ES-I3 (cell line): ENCODE results near the gene PGAP1.

ENCODE experiments used
- H3K36me3 ChIP-seq: 2 replicates; pipeline ENCODE4 v1.6.1; 2013; ENCODE audit warnings: mild to moderate bottlenecking, low read length, control low read depth, moderate library complexity; ENCODE audit not compliant: insufficient read depth
- H3K4me1 ChIP-seq: 2 replicates; pipeline ENCODE4 v1.6.1; 2013; ENCODE audit warnings: mild to moderate bottlenecking, control low read depth, low read length; ENCODE audit not compliant: insufficient read depth
- H3K9ac ChIP-seq: 2 replicates; pipeline ENCODE4 v1.6.1; 2013; ENCODE audit warnings: low read depth, mild to moderate bottlenecking, low read length, moderate library complexity
- H3K9me3 ChIP-seq: 2 replicates; pipeline ENCODE4 v1.6.1; 2013; ENCODE audit warnings: mild to moderate bottlenecking, low read length, moderate library complexity; ENCODE audit not compliant: control insufficient read depth, insufficient read depth

The PGAP1 gene

DNA sequence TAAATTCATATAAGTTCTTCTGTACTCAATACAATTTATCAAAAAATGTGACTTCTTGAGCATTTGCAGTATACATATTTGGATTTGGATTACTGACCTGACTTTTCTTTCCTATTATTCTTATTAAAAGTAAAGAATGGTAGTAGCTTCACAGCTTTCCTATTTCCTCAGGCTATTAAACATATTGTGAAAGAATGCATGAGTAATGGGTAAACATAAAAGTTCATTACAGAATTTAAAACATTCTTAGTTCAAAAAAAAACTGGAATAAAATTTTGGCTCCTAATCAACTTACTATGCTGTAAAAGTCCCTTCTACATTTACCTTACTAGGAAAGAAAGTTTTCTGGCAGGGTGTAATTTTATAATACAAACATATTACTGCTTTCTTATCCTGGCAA lies 90.1 kb downstream of the PGAP1 start:
- H3K9ac ChIP-seq = no peak overlapping the region
- peaks cover 3% of the 10 kb centered on the region; the same call in 1 of the 2 replicates for H3K36me3 ChIP-seq
- no peaks in the 10 kb centered on the region for H3K4me1 ChIP-seq
- H3K9me3 ChIP-seq = no peaks in the 10 kb centered on the region

DNA sequence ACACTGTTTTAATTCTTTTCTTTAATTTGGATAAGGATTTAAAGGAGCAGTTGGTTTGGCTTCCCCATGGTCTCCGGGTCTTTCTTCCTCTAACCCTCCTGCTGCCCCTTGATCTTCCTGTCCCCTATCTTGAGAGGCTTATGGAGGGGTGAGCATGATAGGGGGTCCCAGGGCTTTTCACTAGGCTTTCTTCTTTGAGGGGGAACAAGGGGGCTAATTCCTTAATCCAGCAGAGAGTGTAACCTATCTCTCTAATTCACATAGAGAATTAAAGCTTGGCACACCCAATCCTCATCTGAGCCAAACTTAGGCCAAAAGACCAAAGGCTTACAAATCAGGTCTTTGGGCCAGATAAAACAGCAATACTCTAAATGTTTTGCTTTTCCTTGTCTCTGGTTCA lies 95.8 kb downstream of the PGAP1 start:
- no peak overlapping the region for H3K9ac ChIP-seq
- H3K9me3 ChIP-seq = no peaks in the 10 kb centered on the region
- no peaks in the 10 kb centered on the region for H3K36me3 ChIP-seq
- 0 out of 2 replicates have a peak, but pooled peaks cover 4% of the 10 kb centered on the region for H3K4me1 ChIP-seq

DNA sequence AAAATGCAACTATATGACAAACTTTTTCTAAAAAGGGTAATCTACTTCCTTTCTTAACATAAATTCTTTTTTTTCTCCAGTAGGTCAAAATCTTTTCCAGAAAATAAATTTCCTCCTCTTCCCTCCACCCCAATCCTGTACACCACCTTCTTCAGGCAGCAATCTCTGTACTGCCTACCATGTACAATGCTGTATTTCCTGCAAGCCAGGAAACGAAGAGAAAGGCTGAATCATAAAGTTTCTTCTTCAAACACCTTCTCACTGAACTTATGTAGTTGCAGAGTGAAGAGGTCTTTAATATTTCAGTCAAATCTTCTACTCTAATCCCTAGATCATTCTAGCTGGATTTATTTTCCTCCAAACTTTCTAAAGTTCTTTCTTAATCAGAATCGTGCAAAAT lies 99.2 kb downstream of the PGAP1 start:
- H3K36me3 ChIP-seq = no peaks in the 10 kb centered on the region
- H3K9ac ChIP-seq = no peak overlapping the region
- 0 out of 2 replicates have a peak, but pooled peaks cover 4% of the 10 kb centered on the region for H3K4me1 ChIP-seq
- no peaks in the 10 kb centered on the region for H3K9me3 ChIP-seq

DNA sequence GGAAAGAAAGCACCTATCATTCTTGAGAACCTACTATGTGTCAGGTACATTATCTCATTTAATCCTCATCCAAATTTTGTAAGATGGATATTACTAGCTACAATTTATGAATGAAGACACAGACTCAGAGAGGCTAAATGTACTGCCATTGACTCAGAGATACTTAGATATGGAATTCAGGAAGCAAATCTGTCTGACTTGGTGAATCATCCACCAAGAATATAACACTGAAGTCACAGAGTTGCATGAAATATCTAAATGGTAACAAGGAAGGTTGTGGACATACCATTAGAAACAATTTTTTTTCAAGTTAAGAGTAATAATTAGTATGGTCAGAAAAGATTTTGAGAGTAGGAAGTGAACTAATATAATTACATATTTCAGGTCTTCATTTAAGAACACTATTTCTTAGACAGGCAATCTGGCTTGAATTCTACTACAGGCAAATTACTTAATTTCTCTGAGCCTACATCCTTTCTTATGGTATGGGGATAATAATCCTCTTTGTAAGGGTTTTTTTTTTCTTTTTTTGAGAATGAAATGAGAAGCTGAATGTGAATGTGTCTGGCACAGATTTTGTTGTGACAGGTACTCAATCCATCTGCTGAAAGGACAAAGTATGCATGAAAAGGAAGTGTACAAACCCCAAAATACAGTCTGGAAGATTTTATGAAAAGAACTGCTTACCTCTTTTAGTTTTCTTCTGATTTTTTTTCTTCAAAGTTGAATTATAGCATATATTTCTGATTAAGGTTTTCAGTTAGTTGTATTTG lies 102.6 kb downstream of the PGAP1 start:
- no peaks in the 10 kb centered on the region for H3K36me3 ChIP-seq
- H3K9ac ChIP-seq = no peak overlapping the region
- H3K9me3 ChIP-seq = no peaks in the 10 kb centered on the region
- H3K4me1 ChIP-seq = 0 out of 2 replicates have a peak, but pooled peaks cover 4% of the 10 kb centered on the region

DNA sequence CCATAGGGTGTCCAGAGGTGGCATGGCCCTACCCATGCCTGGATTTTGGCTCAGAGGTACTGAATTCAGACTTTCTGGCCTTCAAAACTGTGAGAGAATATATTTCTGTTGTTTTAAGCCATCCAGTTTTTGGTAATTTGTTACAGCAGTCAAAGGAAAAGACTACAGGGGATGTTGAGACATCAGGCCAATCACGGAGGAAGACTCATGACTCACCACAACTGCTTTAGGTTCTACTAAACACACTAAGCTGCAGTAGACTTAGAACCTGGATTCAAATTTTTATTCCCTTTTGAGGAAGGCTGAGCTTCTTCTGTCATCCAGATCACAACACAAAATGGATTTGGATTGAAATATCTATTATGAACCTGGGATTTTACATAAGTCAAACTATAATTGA lies 105.3 kb downstream of the PGAP1 start:
- Histone ChIP-seq H3K9me3 (no peaks in the 10 kb centered on the region), H3K9ac (no peak overlapping the region), H3K36me3 (no peaks in the 10 kb centered on the region), H3K4me1 (no peaks in the 10 kb centered on the region)

DNA sequence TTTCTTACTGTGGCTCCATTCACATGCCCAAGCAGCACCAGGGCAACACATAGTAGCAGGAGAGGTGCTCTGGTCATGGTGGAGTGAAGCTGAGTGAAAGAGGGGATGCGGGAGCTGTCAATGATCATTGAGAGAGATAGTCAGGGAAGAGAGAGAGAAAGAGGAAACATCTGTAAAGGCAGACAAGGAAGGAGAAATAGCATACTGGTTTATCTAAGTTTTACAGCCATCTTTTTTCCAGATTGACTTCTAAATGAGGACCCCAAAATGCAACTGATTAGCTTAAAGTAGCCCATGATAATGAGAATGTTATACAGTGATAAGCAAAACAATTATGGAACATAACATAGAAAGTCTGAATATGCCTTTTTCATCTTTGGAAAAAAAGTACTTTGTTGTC lies 117.2 kb downstream of the PGAP1 start, which contains the start of gene C2orf66:
C2orf66 (minus strand) TSS at position 96 of the 400 bp plus-strand sequence; CDS start at position 77, 19 bp downstream.
- H3K4me1 ChIP-seq = no peaks in the 10 kb centered on the region
- H3K9ac ChIP-seq = no peak within 1 kb of the TSS
- no peaks in the 10 kb centered on the region for H3K36me3 ChIP-seq
- H3K9me3 ChIP-seq = no peaks in the 10 kb centered on the region

DNA sequence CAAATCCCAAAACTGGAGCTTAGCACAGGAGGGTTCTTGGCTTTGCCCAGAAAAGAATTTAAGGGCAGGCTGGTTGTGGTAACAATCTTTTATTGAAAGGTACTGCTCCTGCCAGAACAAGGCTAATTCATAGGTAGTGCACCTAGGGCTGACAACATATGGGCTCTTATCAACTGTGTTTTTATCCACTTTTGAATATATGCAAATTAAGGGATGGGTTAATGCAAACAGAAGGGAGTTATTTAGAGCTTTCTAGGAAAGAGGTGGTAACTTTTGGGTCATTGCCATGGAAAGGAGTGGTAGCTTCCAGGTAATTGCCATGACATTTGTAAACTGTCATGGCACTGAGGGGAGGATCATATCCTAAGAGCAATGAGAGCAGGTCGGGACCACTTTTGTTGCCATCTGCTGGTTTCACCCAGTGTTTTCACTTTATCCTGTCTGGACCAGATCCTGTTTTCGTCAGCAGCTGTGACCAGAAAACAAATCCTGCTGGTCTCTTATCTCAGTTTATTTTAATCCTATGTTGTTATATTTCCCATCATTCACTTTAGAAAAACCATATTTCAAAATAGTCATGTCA lies 118.3 kb downstream of the PGAP1 start:
- no peaks in the 10 kb centered on the region for H3K36me3 ChIP-seq
- H3K4me1 ChIP-seq = no peaks in the 10 kb centered on the region
- no peaks in the 10 kb centered on the region for H3K9me3 ChIP-seq
- no peak overlapping the region for H3K9ac ChIP-seq

DNA sequence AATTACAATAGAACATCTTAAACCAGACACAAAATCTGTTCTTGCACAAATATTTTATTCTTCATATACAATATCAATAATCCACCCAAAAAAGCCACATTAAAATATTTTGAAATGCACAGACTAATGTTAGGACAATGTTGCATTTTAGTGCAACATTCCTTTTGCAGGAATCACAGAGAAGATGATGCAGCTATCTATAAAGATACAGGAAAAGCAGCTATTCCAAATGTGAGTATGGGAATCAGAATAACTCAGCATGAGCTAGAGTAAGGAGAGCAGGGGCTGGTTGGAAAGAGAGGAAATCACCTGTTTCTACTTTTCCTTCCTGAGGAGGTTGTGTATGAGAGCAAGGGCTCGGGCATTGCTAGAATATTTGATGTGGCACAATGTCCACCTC lies 122.1 kb downstream of the PGAP1 start:
- H3K9ac ChIP-seq = no peak overlapping the region
- no peaks in the 10 kb centered on the region for H3K4me1 ChIP-seq
- H3K9me3 ChIP-seq = no peaks in the 10 kb centered on the region
- H3K36me3 ChIP-seq = no peaks in the 10 kb centered on the region

DNA sequence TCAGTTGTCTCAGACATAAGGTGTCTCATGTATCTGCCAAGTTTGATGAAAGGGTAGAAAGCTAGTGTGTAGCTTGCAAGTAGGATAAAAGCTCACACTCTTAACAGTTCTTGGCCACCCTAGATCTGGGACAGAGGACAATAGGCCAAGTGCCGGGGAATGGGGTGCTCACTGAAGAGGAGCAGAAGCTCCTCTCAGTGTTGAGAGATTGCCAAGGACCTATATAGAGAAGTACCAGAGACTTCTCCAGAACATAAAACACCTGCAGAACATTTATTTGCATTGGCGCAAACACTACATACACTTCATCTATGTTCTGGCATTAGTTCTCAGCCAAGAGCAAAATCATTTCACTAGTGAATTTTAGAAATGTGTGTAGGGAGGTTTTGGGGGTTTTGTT lies 124.1 kb downstream of the PGAP1 start:
- H3K9ac ChIP-seq = no peak overlapping the region

DNA sequence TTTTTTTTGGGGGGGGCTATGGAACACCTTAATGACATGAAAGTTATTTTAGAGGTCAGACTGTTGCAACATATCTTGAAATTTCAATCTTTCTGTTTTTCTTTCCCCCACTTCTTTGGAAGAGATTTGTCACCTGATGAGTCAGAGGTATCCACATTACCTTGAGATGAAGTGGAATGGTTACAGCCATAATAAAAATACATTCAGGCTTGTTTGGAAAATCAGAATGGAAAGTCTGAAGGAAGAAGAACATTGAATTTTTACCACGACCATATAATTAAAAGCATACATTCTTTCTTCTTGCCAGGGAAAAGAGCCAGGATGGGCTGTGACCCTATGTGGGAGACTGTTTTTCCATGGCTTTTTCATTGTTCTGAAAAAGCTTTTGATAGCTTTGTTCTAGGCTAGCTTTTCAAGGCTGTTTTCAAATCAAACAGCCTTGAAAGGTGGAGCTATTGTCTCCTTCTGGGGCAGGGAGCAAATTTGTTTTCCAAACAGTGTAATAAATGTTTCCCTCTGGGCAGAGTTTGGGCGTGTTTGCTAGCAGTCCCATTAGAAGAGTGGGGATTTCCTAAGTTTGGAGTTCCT lies 124.7 kb downstream of the PGAP1 start:
- no peaks in the 10 kb centered on the region for H3K9me3 ChIP-seq
- no peak overlapping the region for H3K9ac ChIP-seq
- no peaks in the 10 kb centered on the region for H3K4me1 ChIP-seq
- 0 out of 2 replicates have a peak, but pooled peaks cover 4% of the 10 kb centered on the region for H3K36me3 ChIP-seq

More for the DNA sequence above, 124.1 kb downstream of the PGAP1 start:
- Histone ChIP-seq H3K9me3 (no peaks in the 10 kb centered on the region), H3K36me3 (no peaks in the 10 kb centered on the region), H3K4me1 (no peaks in the 10 kb centered on the region)

DNA sequence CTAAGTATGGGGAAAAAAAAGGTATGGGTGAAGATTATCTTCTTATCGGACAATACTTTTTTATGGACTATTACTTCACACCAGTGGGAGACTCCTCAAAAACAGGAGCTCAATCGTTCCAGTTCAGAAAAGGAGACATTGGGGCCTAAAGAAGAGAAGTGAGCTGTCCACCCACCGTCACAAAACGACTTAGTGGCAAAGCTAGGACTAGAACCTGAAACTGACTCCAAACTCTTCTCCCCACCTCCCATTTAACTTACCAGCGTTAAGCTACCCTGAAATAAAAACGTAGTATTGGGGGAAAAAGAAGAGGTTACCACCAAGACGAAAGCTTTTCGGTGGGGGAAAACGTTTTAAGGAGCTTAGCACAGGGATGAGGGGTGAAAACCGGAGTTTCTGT lies 127.5 kb downstream of the PGAP1 start:
- H3K9ac ChIP-seq = peak overlapping the region; percentile 72
- H3K36me3 ChIP-seq = 0 out of 2 replicates have a peak, but pooled peaks cover 4% of the 10 kb centered on the region
- H3K4me1 ChIP-seq = no peaks in the 10 kb centered on the region
- no peaks in the 10 kb centered on the region for H3K9me3 ChIP-seq

DNA sequence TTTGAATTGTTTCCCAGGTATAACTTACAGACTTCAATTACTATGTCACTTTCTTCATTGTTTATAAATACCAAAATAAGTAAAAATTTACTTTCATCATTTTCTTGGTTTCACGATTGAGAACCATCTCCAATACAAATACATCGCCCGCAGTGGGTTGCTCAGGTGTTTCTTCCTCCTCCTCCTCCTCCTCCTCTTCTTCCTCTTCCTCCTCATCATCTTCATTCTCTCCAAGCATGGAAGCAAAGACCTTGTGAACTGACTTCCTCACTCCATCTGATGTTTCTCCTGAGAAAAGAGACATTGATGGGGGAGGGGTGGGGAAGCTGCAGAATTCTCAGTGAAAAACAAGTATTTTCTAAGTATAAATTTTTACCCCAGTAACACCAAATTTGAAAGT lies 133.6 kb downstream of the PGAP1 start:
- Histone ChIP-seq H3K4me1 (no peaks in the 10 kb centered on the region), H3K36me3 (peaks cover 9% of the 10 kb centered on the region)

DNA sequence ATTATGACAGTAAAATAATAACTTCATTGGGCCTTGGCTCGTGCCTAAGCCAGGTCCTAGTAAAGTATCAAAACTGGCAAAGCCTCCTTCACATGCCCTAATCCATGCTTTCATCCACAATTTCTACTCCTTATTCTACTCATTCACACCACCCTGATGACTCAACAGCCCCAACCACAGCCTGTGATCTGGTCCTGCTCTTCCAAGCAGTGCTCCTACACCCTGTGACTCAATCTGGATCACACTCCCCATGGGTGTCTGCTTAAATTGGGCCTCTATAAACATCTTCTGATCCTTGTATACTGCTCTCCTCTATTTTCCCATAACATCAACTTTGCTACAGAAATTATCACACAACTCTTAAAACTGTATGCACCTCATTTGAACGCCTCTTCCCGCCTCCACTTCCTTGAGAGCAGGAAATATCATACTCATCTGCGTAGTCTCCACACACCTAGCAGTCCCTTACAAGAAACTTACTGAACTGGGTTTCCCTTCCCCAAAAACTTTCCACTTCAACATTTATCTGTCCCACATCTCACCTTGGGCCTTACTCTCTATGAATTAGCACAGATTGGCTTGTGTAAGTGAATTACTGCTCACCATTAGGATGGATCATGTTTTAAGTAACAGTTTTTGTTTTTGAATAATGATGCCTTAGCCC lies 142.9 kb downstream of the PGAP1 start:
- Histone ChIP-seq H3K36me3 (peaks cover 15% of the 10 kb centered on the region), H3K9ac (no peak overlapping the region), H3K4me1 (no peaks in the 10 kb centered on the region), H3K9me3 (no peaks in the 10 kb centered on the region)

More for the DNA sequence above, 133.6 kb downstream of the PGAP1 start:
- Histone ChIP-seq H3K9me3 (no peaks in the 10 kb centered on the region), H3K9ac (no peak overlapping the region)
